Brain microvascular endothelial cell (primary cell): ENCODE results near the gene MAP1LC3A.

Source experiments
- DNase-seq: peaks from one replicate; pipeline ENCODE4 v3.0.0-alpha.2; 2020
- H3K27ac ChIP-seq: fragments of 250-450 bp; sonication (Bioruptor Pico); 2 replicates; pipeline ENCODE4 v1.5.1; 2020; ENCODE audit warnings: mild to moderate bottlenecking, moderate library complexity
- H3K27me3 ChIP-seq: fragments of 250-450 bp; sonication (Bioruptor Pico); replicated peaks from 2 replicates; pipeline ENCODE4 v1.5.1; 2020; ENCODE audit warnings: mild to moderate bottlenecking
- H3K36me3 ChIP-seq: fragments of 250-450 bp; sonication (Bioruptor Pico); replicated peaks from 2 replicates; pipeline ENCODE4 v1.5.1; 2020; ENCODE audit warnings: mild to moderate bottlenecking
- H3K4me3 ChIP-seq: 2 replicates; pipeline ENCODE4 v1.5.1; 2011; ENCODE audit warnings: low read depth, mild to moderate bottlenecking, control low read depth, low read length, moderate library complexity
- CTCF ChIP-seq: IDR thresholded peaks from 2 replicates; pipeline ENCODE4 v1.5.1; 2011; ENCODE audit warnings: low read depth, mild to moderate bottlenecking, moderate library complexity, low read length, control low read depth, inconsistent platforms; ENCODE audit errors: missing control alignments
- in situ Hi-C: cut with HindIII; loops from 2 replicates; pipeline ENCODE4 v1.10.0; 2017; ENCODE audit warnings: low sequenced_read_pairs, low pct_ligation_motif_present

Gene MAP1LC3A

GRCh38 chr20:34547844-34548613 lies 10.5 kb upstream of the MAP1LC3A start:
- no peak overlapping the region for H3K27ac ChIP-seq
- H3K36me3 ChIP-seq: no peaks in the 10 kb centered on the region
- DNase-seq: no peak
- no peaks in the 10 kb centered on the region for H3K27me3 ChIP-seq
- no peak overlapping the region for H3K4me3 ChIP-seq
- in situ Hi-C loops: no loop called here
- TF ChIP-seq CTCF: no peak

GRCh38 chr20:34549291-34549928 lies 9.1 kb upstream of the MAP1LC3A start:
- DNase-seq: no peak
- H3K4me3 ChIP-seq: no peak overlapping the region
- no peak for TF ChIP-seq CTCF
- in situ Hi-C loops: no loop called here
- H3K27me3 ChIP-seq: no peaks in the 10 kb centered on the region
- H3K27ac ChIP-seq: no peak overlapping the region
- no peaks in the 10 kb centered on the region for H3K36me3 ChIP-seq

GRCh38 chr20:34549929-34550305 lies 8.6 kb upstream of the MAP1LC3A start:
- TF ChIP-seq CTCF: no peak
- no peaks in the 10 kb centered on the region for H3K36me3 ChIP-seq
- H3K27me3 ChIP-seq: no peaks in the 10 kb centered on the region
- DNase-seq: no peak
- in situ Hi-C loops: no loop called here
- H3K27ac ChIP-seq: no peak overlapping the region
- no peak overlapping the region for H3K4me3 ChIP-seq

GRCh38 chr20:34552569-34552968 lies 5.9 kb upstream of the MAP1LC3A start:
- Histone ChIP-seq H3K27me3 (no peaks in the 10 kb centered on the region), H3K27ac (no peak overlapping the region), H3K36me3 (no peaks in the 10 kb centered on the region), H3K4me3 (no peak overlapping the region)
- DNase-seq: no peak
- no peak for TF ChIP-seq CTCF
- in situ Hi-C loops: no loop called here

GRCh38 chr20:34553366-34553867 lies 5.1 kb upstream of the MAP1LC3A start:
- Histone ChIP-seq H3K4me3 (no peak overlapping the region), H3K27me3 (no peaks in the 10 kb centered on the region), H3K36me3 (no peaks in the 10 kb centered on the region), H3K27ac (no peak overlapping the region)
- no peak for TF ChIP-seq CTCF
- in situ Hi-C loops: no loop called here
- DNase-seq: no peak

- peak overlapping the region; percentile 71 for H3K4me3 ChIP-seq
- H3K36me3 ChIP-seq: no peaks in the 10 kb centered on the region
- no peaks in the 10 kb centered on the region for H3K27me3 ChIP-seq
- in situ Hi-C loops: no loop called here
- DNase-seq: no peak
- no peak for TF ChIP-seq CTCF
- H3K27ac ChIP-seq: peak overlapping the region; percentile 76
These were observed 590 bp upstream of the MAP1LC3A start for GRCh38 chr20:34557936-34558319.
